ENCODE data around the gene IL2RG.

The IL2RG gene

DNA sequence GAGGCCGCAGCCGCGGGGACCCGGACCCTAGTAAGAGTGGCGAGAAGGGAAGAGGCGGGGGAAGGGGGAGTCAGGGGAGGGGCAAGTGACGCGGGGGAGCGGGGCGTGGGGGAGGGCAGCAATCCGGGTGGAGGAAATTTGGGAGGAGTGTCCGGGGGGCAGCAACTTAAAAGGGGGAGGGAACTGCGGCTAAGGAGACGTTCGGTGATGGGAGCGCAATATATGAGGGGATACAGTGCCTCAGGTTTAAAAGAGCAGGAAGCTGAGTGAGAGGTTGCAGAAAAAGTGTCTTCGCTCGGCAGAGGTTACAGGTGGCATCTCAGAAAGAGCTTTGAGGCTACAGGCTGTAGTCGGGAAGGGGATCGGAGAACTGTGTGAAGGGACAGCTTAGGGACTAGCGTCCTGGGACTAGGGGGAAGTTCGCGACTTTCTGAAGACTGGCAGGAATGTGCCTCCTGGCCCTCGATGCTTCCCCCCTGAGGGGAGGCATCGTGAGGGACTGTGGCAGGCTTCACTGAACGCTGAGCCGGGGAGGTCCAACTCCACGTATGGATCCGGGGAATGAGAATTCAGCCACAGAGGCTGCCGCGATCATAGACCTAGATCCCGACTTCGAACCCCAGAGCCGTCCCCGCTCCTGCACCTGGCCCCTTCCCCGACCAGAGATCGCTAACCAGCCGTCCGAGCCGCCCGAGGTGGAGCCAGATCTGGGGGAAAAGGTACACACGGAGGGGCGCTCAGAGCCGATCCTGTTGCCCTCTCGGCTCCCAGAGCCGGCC lies 15.2 kb downstream of the IL2RG start:
- peak overlapping the region; percentile 81 for H3K4me3 ChIP-seq (ENCODE audit: low read depth, low read length)
- TF ChIP-seq, protein P1, sequence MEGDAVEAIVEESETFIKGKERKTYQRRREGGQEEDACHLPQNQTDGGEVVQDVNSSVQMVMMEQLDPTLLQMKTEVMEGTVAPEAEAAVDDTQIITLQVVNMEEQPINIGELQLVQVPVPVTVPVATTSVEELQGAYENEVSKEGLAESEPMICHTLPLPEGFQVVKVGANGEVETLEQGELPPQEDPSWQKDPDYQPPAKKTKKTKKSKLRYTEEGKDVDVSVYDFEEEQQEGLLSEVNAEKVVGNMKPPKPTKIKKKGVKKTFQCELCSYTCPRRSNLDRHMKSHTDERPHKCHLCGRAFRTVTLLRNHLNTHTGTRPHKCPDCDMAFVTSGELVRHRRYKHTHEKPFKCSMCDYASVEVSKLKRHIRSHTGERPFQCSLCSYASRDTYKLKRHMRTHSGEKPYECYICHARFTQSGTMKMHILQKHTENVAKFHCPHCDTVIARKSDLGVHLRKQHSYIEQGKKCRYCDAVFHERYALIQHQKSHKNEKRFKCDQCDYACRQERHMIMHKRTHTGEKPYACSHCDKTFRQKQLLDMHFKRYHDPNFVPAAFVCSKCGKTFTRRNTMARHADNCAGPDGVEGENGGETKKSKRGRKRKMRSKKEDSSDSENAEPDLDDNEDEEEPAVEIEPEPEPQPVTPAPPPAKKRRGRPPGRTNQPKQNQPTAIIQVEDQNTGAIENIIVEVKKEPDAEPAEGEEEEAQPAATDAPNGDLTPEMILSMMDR (IDR thresholded peaks at IDR 0.05; ENCODE audit: insufficient read depth, low read depth, low read length, missing control alignments) = no peak
- peak; percentile 54 for DNase-seq (ENCODE audit: low read depth)

DNA sequence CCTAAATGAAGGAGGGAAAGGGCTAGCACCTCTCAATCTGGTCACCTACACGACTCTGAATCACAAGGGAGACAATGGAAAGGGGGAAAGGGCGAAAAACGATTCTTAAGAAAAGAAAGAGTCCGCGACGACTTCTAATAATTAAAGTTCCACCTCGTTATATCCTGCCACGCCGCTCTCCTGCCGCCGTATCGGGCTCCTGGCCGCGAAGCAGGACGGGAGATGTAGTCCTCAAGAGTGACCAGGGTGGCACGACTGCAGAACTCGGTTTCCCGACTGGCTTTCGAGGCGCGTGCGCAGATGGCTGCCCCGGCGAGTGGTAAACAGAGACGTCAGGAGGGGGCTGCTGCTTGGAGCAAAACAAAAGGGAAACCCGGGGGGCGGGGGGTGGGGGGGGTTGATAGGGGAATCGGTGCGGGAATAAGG lies 15.8 kb downstream of the IL2RG start, which contains the start of gene FOXO4:
FOXO4 (plus strand) TSS at position 297 of the 426 bp plus-strand sequence. CDS start 678 bp downstream, outside the sequence.
- TF ChIP-seq, protein P1 (IDR thresholded peaks at IDR 0.05; ENCODE audit: insufficient read depth, low read depth, low read length, missing control alignments) = no peak
- peak within 1 kb of the TSS; percentile 81 for H3K4me3 ChIP-seq (ENCODE audit: low read depth, low read length)
- peak; percentile 90 for DNase-seq (ENCODE audit: low read depth)

DNA sequence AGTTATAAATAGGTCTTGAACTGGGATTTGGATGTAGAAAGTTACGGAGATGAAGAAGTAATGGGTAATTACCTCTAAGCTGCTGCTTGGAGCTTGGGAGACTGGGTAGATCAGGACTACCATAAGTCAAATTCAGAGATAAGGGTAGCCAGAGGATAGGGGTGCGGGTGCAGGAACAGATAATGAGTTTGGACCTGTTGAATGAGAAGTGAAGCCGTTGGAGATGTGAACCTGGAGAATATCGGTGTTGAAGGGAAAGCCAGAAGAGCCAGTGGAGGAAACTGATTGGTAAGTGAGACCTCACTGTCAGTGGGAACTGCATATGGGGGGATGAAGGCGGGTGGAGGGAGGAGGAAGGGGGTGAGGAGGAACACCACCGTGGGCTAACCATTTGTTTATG lies 16.3 kb downstream of the IL2RG start:
- peak overlapping the region; percentile 81 for H3K4me3 ChIP-seq (ENCODE audit: low read depth, low read length)
- no peak for DNase-seq (ENCODE audit: low read depth)
- TF ChIP-seq, protein P1 (IDR thresholded peaks at IDR 0.05; ENCODE audit: insufficient read depth, low read depth, low read length, missing control alignments) = no peak

DNA sequence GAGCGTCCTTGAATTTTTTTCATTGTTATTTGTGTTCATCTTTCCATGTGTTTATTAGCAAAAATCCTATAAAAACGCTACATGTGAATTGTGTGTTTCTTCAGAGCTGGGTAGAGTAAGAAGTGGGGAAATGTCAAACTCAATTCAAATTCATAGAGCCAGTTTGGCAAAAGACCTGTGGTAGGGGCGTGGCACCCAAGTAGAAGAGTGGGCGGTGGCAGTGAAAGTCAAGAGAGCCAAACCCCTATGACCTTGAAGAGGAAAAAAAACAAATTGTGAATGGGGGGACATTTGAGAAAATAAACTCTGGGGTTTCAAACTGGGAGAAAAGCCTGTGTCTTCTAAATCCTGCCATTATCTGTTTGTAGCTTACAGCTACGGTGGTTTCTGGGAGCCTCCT lies 20.1 kb downstream of the IL2RG start:
- DNase-seq (ENCODE audit: low read depth) = no peak
- H3K4me3 ChIP-seq (ENCODE audit: low read depth, low read length) = no peak overlapping the region
- TF ChIP-seq, protein P1 (IDR thresholded peaks at IDR 0.05; ENCODE audit: insufficient read depth, low read depth, low read length, missing control alignments) = no peak

DNA sequence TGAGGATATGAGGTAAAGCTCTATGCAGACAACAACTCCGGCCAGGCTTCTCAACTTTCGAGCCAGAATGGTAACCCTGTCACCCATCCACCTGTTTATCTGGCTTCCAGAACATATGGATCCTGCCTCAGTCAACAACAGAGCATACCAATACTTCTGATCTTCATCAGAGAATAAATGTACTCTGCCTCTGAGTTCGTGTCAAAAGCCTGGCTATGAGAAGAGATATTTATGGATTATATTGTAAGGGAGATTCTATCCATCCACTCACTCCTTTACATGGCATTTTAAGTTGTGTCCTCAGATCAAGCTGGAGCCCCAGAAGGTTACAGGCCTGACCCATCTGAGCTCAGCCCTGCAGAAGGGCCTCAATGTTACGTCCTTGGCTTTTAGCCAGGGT lies 25.5 kb downstream of the IL2RG start:
- no peak overlapping the region for H3K4me3 ChIP-seq (ENCODE audit: low read depth, low read length)
- no peak for DNase-seq (ENCODE audit: low read depth)
- TF ChIP-seq, protein P1 (IDR thresholded peaks at IDR 0.05; ENCODE audit: insufficient read depth, low read depth, low read length, missing control alignments) = no peak

DNA sequence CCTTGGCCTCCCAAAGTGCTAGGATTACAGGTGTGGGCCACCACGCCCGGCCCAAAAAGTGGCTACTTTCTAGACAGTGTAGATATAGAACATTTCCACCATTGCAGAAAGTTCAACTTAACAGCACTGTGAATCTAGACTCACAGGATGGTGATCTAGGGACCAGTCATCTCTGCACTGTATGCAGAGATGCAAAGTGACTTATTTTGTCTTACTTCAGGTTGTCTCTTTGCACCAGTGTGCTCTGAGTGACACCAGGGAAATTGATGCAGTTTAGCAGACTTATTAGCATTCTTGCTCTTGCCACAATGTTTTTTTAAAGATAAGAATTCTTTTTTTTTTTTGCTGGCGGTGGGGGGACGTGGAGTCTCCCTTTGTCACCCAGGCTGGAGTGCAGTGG lies 28.6 kb downstream of the IL2RG start:
- no peak for DNase-seq (ENCODE audit: low read depth)
- no peak overlapping the region for H3K4me3 ChIP-seq (ENCODE audit: low read depth, low read length)
- TF ChIP-seq, protein P1 (IDR thresholded peaks at IDR 0.05; ENCODE audit: insufficient read depth, low read depth, low read length, missing control alignments) = no peak

All from GM12865 (cell line).